Fibroblast of skin of scalp (primary cell): ENCODE results near the gene GAB2.
A peak's percentile ranks its signal among the peaks of the same experiment; 100 is the strongest.
"Not testable (repeated sequence)": the region's sequence is repeated elsewhere in the genome, so short reads cannot be mapped to it uniquely, and the experiment has no call there.

ENCODE experiments used
- DNase-seq: peaks from one replicate; pipeline ENCODE4 v3.0.0-alpha.2; 2013

Gene GAB2

DNA sequence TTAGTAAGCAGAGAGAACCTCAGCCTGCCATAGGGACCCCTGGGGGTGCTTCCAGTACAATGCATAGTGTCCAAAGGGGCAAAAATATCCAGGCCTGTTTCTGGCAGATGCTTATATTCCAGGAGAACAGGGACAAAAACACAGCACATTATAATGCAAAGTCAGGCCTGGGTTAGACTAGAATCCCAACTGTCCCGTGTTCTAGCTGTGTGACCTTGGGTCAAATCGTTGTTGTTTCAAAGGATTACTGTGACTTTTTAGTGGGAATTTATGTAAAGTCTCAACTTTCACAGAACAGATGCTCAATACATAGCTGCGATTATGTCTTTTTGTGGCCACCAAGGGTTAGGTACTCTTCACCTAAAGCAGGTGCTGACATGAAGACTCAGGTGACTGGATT is 142.9 kb downstream of the GAB2 start:
- no peak for DNase-seq

DNA sequence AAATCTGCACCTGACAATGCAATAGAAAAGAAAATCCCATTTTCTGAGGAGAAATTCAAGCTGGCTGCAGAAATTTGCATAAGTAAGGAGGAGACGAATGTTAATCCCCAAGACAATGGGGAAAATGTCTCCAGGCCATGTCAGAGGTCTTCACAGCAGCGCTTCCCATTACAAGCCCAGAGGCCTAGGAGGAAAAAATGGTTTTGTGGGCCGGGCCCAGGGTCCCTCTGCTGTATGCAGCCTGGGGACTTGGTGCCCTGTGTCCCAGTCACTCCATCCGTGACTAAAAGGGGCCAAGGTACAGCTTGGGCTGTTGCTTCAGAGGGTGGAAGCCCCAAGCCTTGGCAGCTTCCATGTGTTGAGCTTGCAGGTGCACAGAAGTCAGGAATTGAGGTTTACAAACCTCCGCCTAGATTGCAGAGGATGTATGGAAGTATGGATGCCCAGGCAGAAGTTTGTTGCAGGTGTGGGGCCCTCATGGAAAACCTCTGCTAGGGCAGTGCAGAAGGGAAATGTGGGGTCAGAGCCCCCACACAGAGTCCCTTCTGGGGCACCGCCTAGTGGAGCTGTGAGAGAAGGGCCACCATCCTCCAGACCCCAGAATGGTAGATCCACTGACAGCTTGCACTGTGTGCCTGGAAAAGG is 144.9 kb downstream of the GAB2 start:
- DNase-seq: not testable (repeated sequence)

GRCh38 chr11:78271801-78272200 is 145.8 kb downstream of the GAB2 start:
- DNase-seq: not testable (repeated sequence)

GRCh38 chr11:78270971-78271370 is 146.6 kb downstream of the GAB2 start:
- no peak for DNase-seq

DNA sequence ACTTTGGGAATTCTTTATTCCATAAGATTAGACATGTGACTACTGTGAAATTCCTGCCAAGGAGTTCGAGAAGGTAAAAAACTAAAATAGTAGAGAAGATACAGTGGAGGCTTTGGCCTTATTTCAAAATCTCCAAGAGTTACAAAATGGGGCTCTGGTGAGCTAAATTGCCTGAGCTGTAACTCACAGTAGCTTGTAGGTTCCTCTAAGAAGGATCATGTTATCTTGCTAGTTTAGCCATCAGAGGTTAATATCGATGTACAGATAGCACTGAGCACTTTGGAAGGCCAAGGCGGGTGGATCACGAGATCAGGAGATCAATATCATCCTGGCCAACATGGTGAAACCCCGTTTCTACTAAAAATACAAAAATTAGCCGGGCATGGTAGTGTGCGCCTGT is 147.8 kb downstream of the GAB2 start:
- no peak for DNase-seq

GRCh38 chr11:78268591-78269410 is 148.8 kb downstream of the GAB2 start:
- peak; percentile 8 for DNase-seq

GRCh38 chr11:78266451-78266850 is 151.2 kb downstream of the GAB2 start:
- DNase-seq: no peak

- DNase-seq: no peak
Measured at GRCh38 chr11:78265326-78265725, 152.3 kb downstream of the GAB2 start.

GRCh38 chr11:78262691-78263090 is 154.9 kb downstream of the GAB2 start:
- DNase-seq: no peak

GRCh38 chr11:78262238-78262637 is 155.4 kb downstream of the GAB2 start:
- DNase-seq: no peak

- no peak for DNase-seq
Measured at GRCh38 chr11:78261828-78262227, 155.8 kb downstream of the GAB2 start.

DNA sequence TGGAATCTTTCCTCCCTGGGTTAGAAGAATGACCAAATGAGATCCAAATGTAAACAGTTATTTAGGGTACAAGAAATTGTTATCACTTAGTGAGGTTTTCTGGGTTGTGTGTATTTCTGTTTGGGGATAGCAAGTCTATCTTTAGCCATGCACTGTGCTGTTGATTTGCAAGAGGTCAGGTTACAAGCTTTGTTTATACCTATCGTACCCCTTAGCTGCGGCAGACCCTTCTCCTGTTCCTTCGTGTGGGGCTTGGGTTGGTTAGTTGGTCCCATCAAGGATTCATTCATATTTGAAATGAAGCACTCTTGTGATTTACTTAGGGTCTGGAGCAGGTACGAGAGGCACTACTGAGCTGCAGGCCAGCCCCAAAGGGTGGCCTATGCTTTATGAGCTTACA is 156.3 kb downstream of the GAB2 start:
- DNase-seq: no peak

DNA sequence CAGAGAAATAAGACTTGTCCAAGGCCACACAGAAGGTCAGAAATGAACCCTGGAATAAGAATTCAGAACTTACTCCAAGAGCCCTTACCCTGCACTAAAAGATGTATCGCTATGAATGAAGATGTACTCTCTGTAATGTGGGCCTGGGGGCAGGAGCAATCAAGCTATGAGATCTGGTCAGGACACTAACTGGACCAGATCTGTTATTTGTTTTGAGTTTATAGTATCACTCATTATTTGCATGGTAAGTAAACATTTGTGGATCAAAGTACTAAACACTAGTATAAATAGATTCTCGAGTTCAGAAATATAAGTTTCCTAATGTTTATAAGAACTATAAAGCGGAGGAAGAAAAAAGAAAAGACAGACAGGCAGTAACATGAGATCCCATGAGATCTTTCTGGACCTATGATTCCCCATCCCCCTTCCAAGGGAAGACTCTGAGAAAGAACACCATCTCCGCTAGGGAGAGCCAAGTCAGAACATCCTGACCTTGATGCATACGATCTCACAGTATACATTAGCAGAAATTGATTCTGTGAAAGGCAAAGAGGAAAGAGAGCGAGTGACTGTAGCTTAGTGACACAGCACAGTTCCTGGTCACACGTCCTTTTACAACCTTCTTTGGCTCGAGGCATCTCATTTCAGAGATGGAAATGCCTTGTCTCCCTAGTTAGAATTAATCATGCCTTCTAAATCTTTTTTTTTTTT is 157.7 kb downstream of the GAB2 start:
- no peak for DNase-seq

DNA sequence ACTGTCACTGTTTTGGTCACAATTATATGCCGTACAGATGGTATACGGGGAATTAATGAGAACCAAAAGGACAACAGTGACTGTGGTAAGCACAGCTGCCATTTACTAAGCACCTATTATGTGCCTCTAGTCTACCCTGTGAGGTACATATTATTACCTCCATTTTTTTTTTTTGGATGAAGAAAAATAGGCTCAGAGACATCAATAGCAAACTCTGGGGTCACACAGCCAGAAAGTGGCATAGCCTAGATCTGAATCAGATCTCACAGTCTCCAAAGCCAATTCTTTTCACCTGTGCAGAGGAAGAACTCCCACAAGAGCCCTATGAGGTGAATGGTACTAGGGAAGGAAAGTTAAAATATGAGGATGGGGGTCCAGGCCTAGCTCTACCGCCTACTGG is 160.0 kb downstream of the GAB2 start:
- DNase-seq: no peak

- DNase-seq: peak; percentile 58
Measured at GRCh38 chr11:78256962-78257361, 160.7 kb downstream of the GAB2 start.

- no peak for DNase-seq
Measured at GRCh38 chr11:78255919-78256318, 161.7 kb downstream of the GAB2 start.

- no peak for DNase-seq
Measured at GRCh38 chr11:78254268-78254667, 163.4 kb downstream of the GAB2 start.

- DNase-seq: peak; percentile 7
Measured at GRCh38 chr11:78253797-78254196, 163.8 kb downstream of the GAB2 start.

DNA sequence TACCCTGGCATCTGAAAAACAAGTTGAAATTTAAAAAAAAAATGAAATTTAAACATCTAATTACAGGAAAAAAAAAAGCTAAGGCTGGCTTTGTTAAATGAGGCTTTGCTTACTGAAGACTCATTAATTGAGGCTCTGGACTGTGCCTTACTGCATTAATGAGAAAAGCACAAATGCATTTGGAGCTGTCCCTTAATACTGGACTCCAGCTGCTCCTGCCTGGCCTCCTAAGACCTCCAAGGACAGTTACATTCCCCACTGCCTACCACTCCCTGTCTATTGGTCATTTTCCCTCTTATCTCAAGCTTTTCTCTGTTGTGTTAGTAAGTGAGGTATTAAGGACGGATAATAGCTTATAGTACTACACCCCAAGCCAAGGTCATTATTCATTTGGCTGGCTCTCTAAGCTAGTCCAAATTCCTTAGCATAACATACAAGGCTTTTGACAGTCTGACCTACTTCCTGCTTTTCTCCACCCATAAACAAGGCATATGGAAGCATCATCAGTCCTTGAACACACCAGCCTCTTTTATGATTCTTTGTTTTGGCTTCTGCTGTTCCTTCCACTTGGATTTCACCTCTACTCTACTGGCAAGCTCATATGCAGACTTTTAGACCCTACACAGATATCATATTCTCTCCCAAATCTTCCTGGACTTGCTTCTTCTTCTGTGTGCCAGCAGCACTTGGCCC is 166.4 kb downstream of the GAB2 start:
- DNase-seq: peak; percentile 25

- no peak for DNase-seq
Measured at GRCh38 chr11:78250099-78250498, 167.5 kb downstream of the GAB2 start.

GRCh38 chr11:78248903-78249302 is 168.7 kb downstream of the GAB2 start:
- no peak for DNase-seq

DNA sequence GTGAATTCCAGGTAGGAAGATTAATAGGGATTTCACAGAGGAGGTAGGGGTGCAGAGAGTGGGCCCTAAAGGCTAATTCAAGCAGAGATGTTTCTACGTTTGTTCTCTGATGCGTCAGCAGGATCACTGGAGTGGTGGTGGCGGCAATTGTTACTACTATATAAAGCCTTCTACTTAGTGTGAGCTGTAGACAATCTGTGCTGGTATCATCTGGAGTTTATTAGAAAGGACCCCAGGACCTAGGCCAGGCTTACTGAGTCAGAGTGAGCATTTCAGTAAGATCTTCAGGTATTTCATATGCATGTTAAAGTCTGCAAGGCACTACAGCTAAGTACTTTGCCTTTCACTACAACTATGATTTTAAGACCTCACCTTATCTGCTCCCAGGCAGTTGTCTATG is 169.4 kb downstream of the GAB2 start:
- peak; percentile 35 for DNase-seq
